Measurements from ENCODE around the gene MED12L. TPM values are rescaled to one million over a fixed set of nuclear protein-coding genes. Genes with fewer than 3 reads are reported as not detected.

Gene MED12L
- total RNA-seq, 1 experiment from 2014 or later: not detected

DNA sequence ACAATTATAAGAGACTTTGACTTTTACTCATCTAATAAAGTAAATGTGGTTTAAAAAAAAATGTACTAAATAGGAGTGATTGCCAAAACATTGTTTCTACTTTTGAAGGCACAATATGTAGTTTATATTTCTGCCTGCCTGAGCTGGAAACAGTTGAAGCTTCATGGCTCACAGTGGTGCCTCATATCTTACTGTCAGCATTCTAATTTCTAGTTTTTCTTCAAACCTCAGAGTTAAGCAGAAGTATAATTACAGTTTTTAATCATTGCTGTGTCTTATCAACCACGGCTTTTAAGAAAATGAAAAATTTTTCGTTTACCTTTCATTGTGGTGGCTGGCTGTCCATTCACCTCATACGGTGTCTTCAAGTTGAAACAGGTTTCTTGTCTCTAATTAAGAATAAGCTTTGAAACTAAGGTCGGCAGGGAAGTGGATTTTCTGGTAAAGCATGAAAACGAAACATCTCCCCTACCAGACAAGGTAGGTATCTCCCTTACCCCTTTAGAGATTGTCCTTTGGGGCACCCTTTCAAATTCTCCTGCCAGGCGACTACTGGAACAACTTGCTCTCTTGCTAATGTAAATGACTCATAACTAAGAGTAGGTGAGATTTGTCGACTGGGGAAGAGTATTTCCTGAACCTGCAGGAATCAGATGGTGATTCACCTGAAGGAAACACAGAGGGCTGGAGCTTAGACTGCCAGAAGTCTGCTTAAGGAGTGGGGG lies 231.0 kb downstream of the MED12L start, which contains the start of gene GPR87:
Gene GPR87, minus strand, starts transcription at position 554 of the 725 bp plus-strand sequence. CDS start 16,720 bp downstream, outside the sequence.
- Histone ChIP-seq H3K4me3 (no peak within 1 kb of the TSS), H3K27me3 (peaks cover 9% of the 10 kb centered on the region; the same call in 1 of the 2 replicates), H3K36me3 (no peaks in the 10 kb centered on the region), H3K27ac (no peak within 1 kb of the TSS), H3K4me1 (no peaks in the 10 kb centered on the region), H3K9me3 (replicated peaks) (no peaks in the 10 kb centered on the region)
- DNase-seq: no peak

DNA sequence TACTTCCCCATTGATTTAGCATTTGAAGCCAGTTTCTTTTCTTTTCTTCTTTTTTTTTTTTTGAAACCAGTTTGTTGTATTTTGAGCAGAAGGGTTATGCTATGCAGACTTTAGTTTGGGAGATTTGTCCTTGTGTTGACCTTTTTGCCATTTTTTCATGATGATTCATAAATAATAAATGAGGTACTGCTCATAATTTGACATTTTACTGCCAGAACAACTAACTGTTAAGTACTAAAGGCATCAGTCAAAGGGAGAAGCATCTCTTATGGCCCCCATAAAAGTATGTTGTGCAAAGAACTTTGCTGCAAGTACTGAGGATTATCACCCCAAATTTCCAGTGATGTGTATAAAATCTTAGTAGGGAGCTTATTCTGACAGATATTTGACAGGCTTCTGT lies 232.8 kb downstream of the MED12L start:
- Histone ChIP-seq H3K27me3 (peaks cover 9% of the 10 kb centered on the region; the same call in 1 of the 2 replicates), H3K4me3 (no peak overlapping the region), H3K4me1 (no peaks in the 10 kb centered on the region), H3K27ac (no peak overlapping the region), H3K9me3 (replicated peaks) (no peaks in the 10 kb centered on the region), H3K36me3 (no peaks in the 10 kb centered on the region)
- no peak for DNase-seq

- Histone ChIP-seq H3K36me3 (no peaks in the 10 kb centered on the region), H3K27ac (no peak overlapping the region), H3K4me3 (no peak overlapping the region), H3K9me3 (replicated peaks) (no peaks in the 10 kb centered on the region), H3K27me3 (peaks cover 9% of the 10 kb centered on the region; the same call in 1 of the 2 replicates), H3K4me1 (no peaks in the 10 kb centered on the region)
- no peak for DNase-seq
Observed at GRCh38 chr3:151318991-151319390, 233.5 kb downstream of the MED12L start.

DNA sequence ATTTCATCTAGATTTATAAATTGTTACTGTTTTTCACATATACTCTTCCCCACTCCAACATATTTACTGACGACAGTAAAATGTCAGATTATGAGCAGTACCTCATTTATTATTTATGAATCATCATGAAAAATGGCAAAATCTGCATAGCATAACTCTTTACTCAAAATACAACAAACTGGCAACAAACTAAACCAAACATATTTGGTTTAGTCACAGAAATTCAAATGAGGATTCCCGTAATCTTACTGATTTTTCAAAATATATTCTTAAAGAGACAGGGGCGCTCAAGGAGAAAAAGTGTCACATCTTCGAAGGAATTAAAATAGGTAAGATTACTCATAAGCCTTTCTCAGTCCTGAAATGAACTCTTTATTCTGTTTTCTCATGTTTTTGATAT lies 234.2 kb downstream of the MED12L start:
- Histone ChIP-seq H3K36me3 (no peaks in the 10 kb centered on the region), H3K27ac (no peak overlapping the region), H3K4me1 (no peaks in the 10 kb centered on the region), H3K27me3 (peaks cover 9% of the 10 kb centered on the region; the same call in 1 of the 2 replicates), H3K9me3 (replicated peaks) (no peaks in the 10 kb centered on the region), H3K4me3 (no peak overlapping the region)
- no peak for DNase-seq

- Histone ChIP-seq H3K4me3 (no peak overlapping the region), H3K9me3 (replicated peaks) (no peaks in the 10 kb centered on the region), H3K36me3 (no peaks in the 10 kb centered on the region), H3K4me1 (no peaks in the 10 kb centered on the region), H3K27me3 (peaks cover 9% of the 10 kb centered on the region; the same call in 1 of the 2 replicates), H3K27ac (no peak overlapping the region)
- no peak for DNase-seq
Observed at GRCh38 chr3:151320131-151320530, 234.7 kb downstream of the MED12L start.

- H3K27ac ChIP-seq: no peak overlapping the region
Observed at GRCh38 chr3:151321526-151321925, 236.1 kb downstream of the MED12L start.

DNA sequence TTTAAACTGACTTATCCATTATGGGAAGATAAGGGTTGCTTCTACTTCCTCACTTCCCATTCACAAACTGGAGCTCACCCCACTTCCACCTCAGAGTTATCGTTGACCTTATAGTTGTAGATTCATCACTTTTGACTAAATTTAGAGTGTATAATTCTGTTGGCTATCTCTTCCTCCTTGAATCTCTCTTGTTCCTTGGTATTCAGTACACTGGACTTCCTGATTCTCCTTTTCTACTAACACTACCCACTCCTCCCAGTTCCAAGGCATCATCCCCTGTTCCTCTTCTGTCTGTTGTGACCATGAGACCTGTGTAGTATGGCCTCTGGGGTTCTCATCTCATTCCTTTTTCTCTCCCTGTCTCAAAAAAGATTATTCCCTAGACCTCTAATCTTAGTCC lies 237.0 kb downstream of the MED12L start:
- H3K27ac ChIP-seq: no peak overlapping the region
- DNase-seq: no peak
- H3K4me1 ChIP-seq: no peaks in the 10 kb centered on the region
- H3K9me3 ChIP-seq (replicated peaks): no peaks in the 10 kb centered on the region
- H3K4me3 ChIP-seq: no peak overlapping the region
- H3K36me3 ChIP-seq: no peaks in the 10 kb centered on the region
- peaks cover 6% of the 10 kb centered on the region; the same call in 1 of the 2 replicates for H3K27me3 ChIP-seq

More at GRCh38 chr3:151321526-151321925, 236.1 kb downstream of the MED12L start:
- Histone ChIP-seq H3K9me3 (replicated peaks) (no peaks in the 10 kb centered on the region), H3K36me3 (no peaks in the 10 kb centered on the region), H3K4me1 (no peaks in the 10 kb centered on the region), H3K27me3 (peaks cover 6% of the 10 kb centered on the region; the same call in 1 of the 2 replicates), H3K4me3 (no peak overlapping the region)
- DNase-seq: no peak

GRCh38 chr3:151327571-151328198 lies 242.2 kb downstream of the MED12L start:
- Histone ChIP-seq H3K4me1 (no peaks in the 10 kb centered on the region), H3K27ac (no peak overlapping the region), H3K4me3 (no peak overlapping the region), H3K9me3 (replicated peaks) (no peaks in the 10 kb centered on the region), H3K36me3 (no peaks in the 10 kb centered on the region), H3K27me3 (no peaks in the 10 kb centered on the region)
- DNase-seq: peak in 1 of 2 experiments; percentile 13

GRCh38 chr3:151328298-151328995 lies 243.0 kb downstream of the MED12L start:
- Histone ChIP-seq H3K9me3 (replicated peaks) (no peaks in the 10 kb centered on the region), H3K4me3 (no peak overlapping the region), H3K27ac (no peak overlapping the region), H3K27me3 (no peaks in the 10 kb centered on the region), H3K4me1 (no peaks in the 10 kb centered on the region), H3K36me3 (no peaks in the 10 kb centered on the region)
- DNase-seq: no peak

DNA sequence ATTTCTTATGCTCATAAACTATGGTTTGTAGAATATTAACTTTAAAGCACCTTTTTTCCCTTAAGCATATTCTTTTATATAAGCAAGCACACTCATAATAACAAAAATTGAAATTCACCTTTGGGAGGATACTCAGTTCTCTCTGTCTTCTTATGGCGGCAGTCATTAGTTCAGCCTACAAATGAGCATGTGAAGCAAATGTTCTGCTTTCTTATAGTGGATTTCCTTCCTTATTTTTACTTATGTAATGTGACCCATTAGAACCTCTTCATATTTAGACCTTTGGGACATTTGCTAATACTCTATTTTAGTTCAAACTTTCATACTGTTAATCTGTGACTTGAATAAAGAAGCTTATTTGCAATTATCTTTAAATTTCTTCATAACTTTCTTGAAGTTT lies 243.9 kb downstream of the MED12L start, which contains the start of gene P2RY13:
Gene P2RY13, minus strand, starts transcription at position 187 of the 400 bp plus-strand sequence. Its CDS starts 21 bp downstream, at position 166.
- no peak within 1 kb of the TSS for H3K4me3 ChIP-seq

DNA sequence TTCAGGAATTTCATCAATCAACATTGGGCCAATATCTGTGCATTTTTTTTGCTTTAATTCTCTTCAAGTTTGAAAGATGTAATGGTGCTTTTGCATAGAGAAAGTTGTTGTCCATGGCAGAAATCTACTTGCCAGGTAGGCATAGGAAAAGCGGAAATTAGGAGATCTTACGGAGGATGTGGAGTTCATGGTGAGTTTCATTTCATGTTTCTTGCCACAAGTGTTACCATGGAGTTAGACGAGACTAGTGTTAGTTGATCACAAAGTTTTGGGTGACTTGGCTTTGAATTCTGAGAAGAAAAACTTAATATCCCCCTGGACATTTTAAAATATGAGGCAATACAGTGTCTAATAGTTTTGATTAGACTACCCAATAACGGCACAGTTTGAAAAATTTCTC lies 244.9 kb downstream of the MED12L start:
- DNase-seq: no peak
- no peaks in the 10 kb centered on the region for H3K9me3 ChIP-seq (replicated peaks)
- no peaks in the 10 kb centered on the region for H3K36me3 ChIP-seq
- H3K4me1 ChIP-seq: no peaks in the 10 kb centered on the region
- no peaks in the 10 kb centered on the region; the same call in 1 of the 2 replicates for H3K27me3 ChIP-seq
- H3K4me3 ChIP-seq: no peak overlapping the region
- H3K27ac ChIP-seq: no peak overlapping the region

More for the DNA sequence above, 243.9 kb downstream of the MED12L start, which contains the start of gene P2RY13:
- no peak for DNase-seq
- Histone ChIP-seq H3K36me3 (no peaks in the 10 kb centered on the region), H3K27me3 (no peaks in the 10 kb centered on the region), H3K4me1 (no peaks in the 10 kb centered on the region), H3K27ac (no peak within 1 kb of the TSS), H3K9me3 (replicated peaks) (no peaks in the 10 kb centered on the region)

DNA sequence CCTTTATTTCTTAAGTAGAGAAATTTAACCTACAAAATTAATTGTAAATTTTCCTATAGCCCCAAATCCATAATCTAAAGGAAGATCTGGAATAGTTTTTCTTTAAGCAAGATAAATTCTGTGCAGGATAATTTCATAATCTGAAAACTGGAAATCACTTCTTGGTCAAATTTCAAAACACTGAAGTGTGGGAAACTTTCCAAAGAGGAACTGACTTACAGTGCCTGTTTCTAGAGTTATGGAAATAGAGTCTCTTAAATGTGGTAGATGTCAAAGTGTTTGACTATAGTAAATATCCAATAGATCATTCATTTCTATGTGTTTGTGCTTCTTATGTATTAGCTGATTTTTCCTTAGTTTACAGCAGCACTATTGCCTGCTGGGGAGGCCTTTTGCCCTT lies 245.4 kb downstream of the MED12L start:
- Histone ChIP-seq H3K36me3 (no peaks in the 10 kb centered on the region), H3K4me1 (no peaks in the 10 kb centered on the region), H3K9me3 (replicated peaks) (no peaks in the 10 kb centered on the region), H3K27ac (no peak overlapping the region), H3K4me3 (no peak overlapping the region), H3K27me3 (no peaks in the 10 kb centered on the region; the same call in 1 of the 2 replicates)
- DNase-seq: no peak

GRCh38 chr3:151331696-151332095 lies 246.2 kb downstream of the MED12L start:
- no peaks in the 10 kb centered on the region for H3K9me3 ChIP-seq (replicated peaks)
- H3K27ac ChIP-seq: no peak overlapping the region
- no peaks in the 10 kb centered on the region; the same call in 1 of the 2 replicates for H3K27me3 ChIP-seq
- H3K4me1 ChIP-seq: no peaks in the 10 kb centered on the region
- H3K4me3 ChIP-seq: no peak overlapping the region
- DNase-seq: no peak
- H3K36me3 ChIP-seq: no peaks in the 10 kb centered on the region

DNA sequence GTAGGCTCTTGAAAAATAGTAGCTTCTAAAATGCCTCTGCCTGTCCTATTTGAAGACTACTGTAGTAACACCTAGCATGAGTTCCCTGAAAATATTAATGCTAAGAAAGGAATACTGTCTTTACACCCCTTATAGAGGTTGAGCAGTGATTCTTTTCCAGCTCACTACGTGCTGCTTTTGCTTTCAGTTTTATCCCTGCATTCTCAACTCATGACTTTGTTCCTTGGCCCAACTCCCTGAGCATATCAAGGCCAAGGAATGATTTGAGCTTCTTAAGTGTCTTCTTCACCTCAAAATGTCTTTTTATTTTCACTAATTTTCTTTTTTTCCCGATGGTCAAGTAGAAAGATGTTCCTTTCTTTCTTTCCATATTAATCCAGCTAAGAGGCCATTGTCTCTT lies 260.4 kb downstream of the MED12L start:
- no peak for DNase-seq
- no peak overlapping the region for H3K27ac ChIP-seq
- no peaks in the 10 kb centered on the region for H3K27me3 ChIP-seq
- H3K9me3 ChIP-seq (replicated peaks): no peaks in the 10 kb centered on the region
- no peaks in the 10 kb centered on the region for H3K4me1 ChIP-seq
- H3K36me3 ChIP-seq: no peaks in the 10 kb centered on the region
- H3K4me3 ChIP-seq: no peak overlapping the region

- Histone ChIP-seq H3K36me3 (no peaks in the 10 kb centered on the region), H3K4me3 (no peak overlapping the region), H3K4me1 (no peaks in the 10 kb centered on the region), H3K9me3 (replicated peaks) (no peaks in the 10 kb centered on the region), H3K27me3 (no peaks in the 10 kb centered on the region), H3K27ac (no peak overlapping the region)
- DNase-seq: no peak
Observed at GRCh38 chr3:151346292-151346691, 260.8 kb downstream of the MED12L start.
